ENCODE data around the gene IRAG1.

Gene IRAG1

GRCh38 chr11:10655227-10655626 lies 38.3 kb downstream of the IRAG1 start:
- Histone ChIP-seq H3K27ac (ENCODE audit: low read depth, low read length, severe bottlenecking) (no peak overlapping the region), H3K9me3 (ENCODE audit: control insufficient read depth, low read length) (no peaks in the 10 kb centered on the region), H3K4me3 (ENCODE audit: extremely low read depth, insufficient read depth, low read length, poor library complexity, severe bottlenecking) (no peak overlapping the region), H3K4me1 (ENCODE audit: control insufficient read depth, insufficient read depth, low read length, poor library complexity, severe bottlenecking) (peaks cover 42% of the 10 kb centered on the region), H3K36me3 (ENCODE audit: control insufficient read depth, insufficient read depth, low read length) (no peaks in the 10 kb centered on the region)
- WGBS, 2 experiments (ENCODE audit: insufficient coverage in 2 of 2), result 82 to 92% methylated on average over 4 of the region's 4 CpGs

GRCh38 chr11:10654811-10655150 lies 38.8 kb downstream of the IRAG1 start:
- Histone ChIP-seq H3K27ac (ENCODE audit: low read depth, low read length, severe bottlenecking) (no peak overlapping the region), H3K4me1 (ENCODE audit: control insufficient read depth, insufficient read depth, low read length, poor library complexity, severe bottlenecking) (peaks cover 42% of the 10 kb centered on the region), H3K4me3 (ENCODE audit: extremely low read depth, insufficient read depth, low read length, poor library complexity, severe bottlenecking) (no peak overlapping the region), H3K36me3 (ENCODE audit: control insufficient read depth, insufficient read depth, low read length) (no peaks in the 10 kb centered on the region), H3K9me3 (ENCODE audit: control insufficient read depth, low read length) (no peaks in the 10 kb centered on the region)
- 100% methylated on average over 1 of the region's 1 CpG; no CpG with 5 or more reads in 1 of the 2 experiments for WGBS, 2 experiments (ENCODE audit: insufficient coverage in 2 of 2)

- 88 to 100% methylated on average over 1 to 3 of the region's 4 CpGs for WGBS, 2 experiments (ENCODE audit: insufficient coverage in 2 of 2)
- no peaks in the 10 kb centered on the region for H3K9me3 ChIP-seq (ENCODE audit: control insufficient read depth, low read length)
- no peak overlapping the region for H3K4me3 ChIP-seq (ENCODE audit: extremely low read depth, insufficient read depth, low read length, poor library complexity, severe bottlenecking)
- H3K4me1 ChIP-seq (ENCODE audit: control insufficient read depth, insufficient read depth, low read length, poor library complexity, severe bottlenecking), result peaks cover 37% of the 10 kb centered on the region
- H3K27ac ChIP-seq (ENCODE audit: low read depth, low read length, severe bottlenecking), result no peak overlapping the region
- no peaks in the 10 kb centered on the region for H3K36me3 ChIP-seq (ENCODE audit: control insufficient read depth, insufficient read depth, low read length)
Observed at GRCh38 chr11:10653946-10654810, 39.4 kb downstream of the IRAG1 start.

- 96 to 100% methylated on average over 2 of the region's 2 CpGs for WGBS, 2 experiments (ENCODE audit: insufficient coverage in 2 of 2)
Observed at GRCh38 chr11:10653261-10653660, 40.3 kb downstream of the IRAG1 start.

GRCh38 chr11:10651656-10652361 lies 41.7 kb downstream of the IRAG1 start:
- H3K27ac ChIP-seq (ENCODE audit: low read depth, low read length, severe bottlenecking), result no peak overlapping the region
- no peaks in the 10 kb centered on the region for H3K36me3 ChIP-seq (ENCODE audit: control insufficient read depth, insufficient read depth, low read length)
- peaks cover 23% of the 10 kb centered on the region for H3K4me1 ChIP-seq (ENCODE audit: control insufficient read depth, insufficient read depth, low read length, poor library complexity, severe bottlenecking)
- H3K4me3 ChIP-seq (ENCODE audit: extremely low read depth, insufficient read depth, low read length, poor library complexity, severe bottlenecking), result no peak overlapping the region
- H3K9me3 ChIP-seq (ENCODE audit: control insufficient read depth, low read length), result no peaks in the 10 kb centered on the region
- WGBS, 2 experiments (ENCODE audit: insufficient coverage in 2 of 2), result 90% methylated on average over 11 to 14 of the region's 15 CpGs

More at GRCh38 chr11:10653261-10653660, 40.3 kb downstream of the IRAG1 start:
- Histone ChIP-seq H3K4me1 (ENCODE audit: control insufficient read depth, insufficient read depth, low read length, poor library complexity, severe bottlenecking) (peaks cover 36% of the 10 kb centered on the region), H3K27ac (ENCODE audit: low read depth, low read length, severe bottlenecking) (no peak overlapping the region), H3K4me3 (ENCODE audit: extremely low read depth, insufficient read depth, low read length, poor library complexity, severe bottlenecking) (no peak overlapping the region), H3K9me3 (ENCODE audit: control insufficient read depth, low read length) (no peaks in the 10 kb centered on the region), H3K36me3 (ENCODE audit: control insufficient read depth, insufficient read depth, low read length) (no peaks in the 10 kb centered on the region)

- no peaks in the 10 kb centered on the region for H3K9me3 ChIP-seq (ENCODE audit: control insufficient read depth, low read length)
- peaks cover 14% of the 10 kb centered on the region for H3K4me1 ChIP-seq (ENCODE audit: control insufficient read depth, insufficient read depth, low read length, poor library complexity, severe bottlenecking)
- 90 to 100% methylated on average over 2 of the region's 2 CpGs for WGBS, 2 experiments (ENCODE audit: insufficient coverage in 2 of 2)
Observed at GRCh38 chr11:10650630-10651029, 42.9 kb downstream of the IRAG1 start.

GRCh38 chr11:10650166-10650565 lies 43.4 kb downstream of the IRAG1 start:
- Histone ChIP-seq H3K4me3 (ENCODE audit: extremely low read depth, insufficient read depth, low read length, poor library complexity, severe bottlenecking) (no peak overlapping the region), H3K36me3 (ENCODE audit: control insufficient read depth, insufficient read depth, low read length) (no peaks in the 10 kb centered on the region), H3K27ac (ENCODE audit: low read depth, low read length, severe bottlenecking) (no peak overlapping the region), H3K9me3 (ENCODE audit: control insufficient read depth, low read length) (no peaks in the 10 kb centered on the region), H3K4me1 (ENCODE audit: control insufficient read depth, insufficient read depth, low read length, poor library complexity, severe bottlenecking) (peaks cover 11% of the 10 kb centered on the region)
- 60% methylated on average over 1 of the region's 1 CpG; no CpG with 5 or more reads in 1 of the 2 experiments for WGBS, 2 experiments (ENCODE audit: insufficient coverage in 2 of 2)

More at GRCh38 chr11:10650630-10651029, 42.9 kb downstream of the IRAG1 start:
- Histone ChIP-seq H3K4me3 (ENCODE audit: extremely low read depth, insufficient read depth, low read length, poor library complexity, severe bottlenecking) (no peak overlapping the region), H3K36me3 (ENCODE audit: control insufficient read depth, insufficient read depth, low read length) (no peaks in the 10 kb centered on the region), H3K27ac (ENCODE audit: low read depth, low read length, severe bottlenecking) (no peak overlapping the region)

GRCh38 chr11:10648871-10649270 lies 44.7 kb downstream of the IRAG1 start:
- H3K9me3 ChIP-seq (ENCODE audit: control insufficient read depth, low read length), result no peaks in the 10 kb centered on the region
- peaks cover 11% of the 10 kb centered on the region for H3K4me1 ChIP-seq (ENCODE audit: control insufficient read depth, insufficient read depth, low read length, poor library complexity, severe bottlenecking)
- H3K36me3 ChIP-seq (ENCODE audit: control insufficient read depth, insufficient read depth, low read length), result no peaks in the 10 kb centered on the region
- H3K27ac ChIP-seq (ENCODE audit: low read depth, low read length, severe bottlenecking), result no peak overlapping the region
- no peak overlapping the region for H3K4me3 ChIP-seq (ENCODE audit: extremely low read depth, insufficient read depth, low read length, poor library complexity, severe bottlenecking)
- 94 to 96% methylated on average over 5 to 7 of the region's 7 CpGs for WGBS, 2 experiments (ENCODE audit: insufficient coverage in 2 of 2)

GRCh38 chr11:10646681-10647355 lies 46.7 kb downstream of the IRAG1 start:
- Histone ChIP-seq H3K9me3 (ENCODE audit: control insufficient read depth, low read length) (no peaks in the 10 kb centered on the region), H3K36me3 (ENCODE audit: control insufficient read depth, insufficient read depth, low read length) (no peaks in the 10 kb centered on the region), H3K4me1 (ENCODE audit: control insufficient read depth, insufficient read depth, low read length, poor library complexity, severe bottlenecking) (peaks cover 7% of the 10 kb centered on the region), H3K27ac (ENCODE audit: low read depth, low read length, severe bottlenecking) (no peak overlapping the region), H3K4me3 (ENCODE audit: extremely low read depth, insufficient read depth, low read length, poor library complexity, severe bottlenecking) (no peak overlapping the region)
- WGBS, 2 experiments (ENCODE audit: insufficient coverage in 2 of 2), result 92 to 96% methylated on average over 6 of the region's 8 CpGs

- H3K9me3 ChIP-seq (ENCODE audit: control insufficient read depth, low read length), result no peaks in the 10 kb centered on the region
- no peak overlapping the region for H3K27ac ChIP-seq (ENCODE audit: low read depth, low read length, severe bottlenecking)
- peaks cover 7% of the 10 kb centered on the region for H3K4me1 ChIP-seq (ENCODE audit: control insufficient read depth, insufficient read depth, low read length, poor library complexity, severe bottlenecking)
- no peaks in the 10 kb centered on the region for H3K36me3 ChIP-seq (ENCODE audit: control insufficient read depth, insufficient read depth, low read length)
- no peak overlapping the region for H3K4me3 ChIP-seq (ENCODE audit: extremely low read depth, insufficient read depth, low read length, poor library complexity, severe bottlenecking)
Observed at GRCh38 chr11:10646005-10646404, 47.5 kb downstream of the IRAG1 start.

Data from mesodermal cell (in vitro differentiated cells).